ENCODE results near the gene SORT1.

The SORT1 gene

DNA sequence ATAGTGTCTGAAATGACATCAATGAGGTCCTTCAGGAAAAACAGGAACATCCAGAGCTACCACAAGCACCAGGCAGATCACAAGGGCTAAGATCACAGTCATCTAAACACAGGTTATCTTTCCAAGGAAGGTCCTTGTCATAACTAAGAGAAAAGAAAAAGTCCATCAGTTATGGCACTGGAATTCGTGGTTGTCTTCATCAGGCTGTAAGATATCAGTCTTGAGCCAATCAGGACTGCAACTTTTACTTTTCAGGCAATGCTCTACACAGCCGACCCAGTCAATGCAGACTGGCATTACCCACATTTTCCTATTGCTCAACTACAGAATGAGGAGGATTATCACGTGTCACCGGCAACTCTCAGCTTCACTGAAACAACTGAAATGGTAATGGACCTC is 26.4 kb downstream of the SORT1 start:
- no peaks in the 10 kb centered on the region for H3K27me3 ChIP-seq (ENCODE audit: control insufficient read depth, insufficient read depth, low read length)
- H3K4me1 ChIP-seq (ENCODE audit: control insufficient read depth, low read depth, low read length), result no peaks in the 10 kb centered on the region
- no peak overlapping the region for H3K9ac ChIP-seq (ENCODE audit: low read length)
- no peak overlapping the region for H3K27ac ChIP-seq (ENCODE audit: low read length)
- no peak overlapping the region for H3K4me3 ChIP-seq (ENCODE audit: low read length)
- H3K9me3 ChIP-seq (ENCODE audit: control insufficient read depth, low read depth, low read length), result no peaks in the 10 kb centered on the region
- H3K36me3 ChIP-seq (ENCODE audit: control insufficient read depth, low read depth, low read length), result no peaks in the 10 kb centered on the region

DNA sequence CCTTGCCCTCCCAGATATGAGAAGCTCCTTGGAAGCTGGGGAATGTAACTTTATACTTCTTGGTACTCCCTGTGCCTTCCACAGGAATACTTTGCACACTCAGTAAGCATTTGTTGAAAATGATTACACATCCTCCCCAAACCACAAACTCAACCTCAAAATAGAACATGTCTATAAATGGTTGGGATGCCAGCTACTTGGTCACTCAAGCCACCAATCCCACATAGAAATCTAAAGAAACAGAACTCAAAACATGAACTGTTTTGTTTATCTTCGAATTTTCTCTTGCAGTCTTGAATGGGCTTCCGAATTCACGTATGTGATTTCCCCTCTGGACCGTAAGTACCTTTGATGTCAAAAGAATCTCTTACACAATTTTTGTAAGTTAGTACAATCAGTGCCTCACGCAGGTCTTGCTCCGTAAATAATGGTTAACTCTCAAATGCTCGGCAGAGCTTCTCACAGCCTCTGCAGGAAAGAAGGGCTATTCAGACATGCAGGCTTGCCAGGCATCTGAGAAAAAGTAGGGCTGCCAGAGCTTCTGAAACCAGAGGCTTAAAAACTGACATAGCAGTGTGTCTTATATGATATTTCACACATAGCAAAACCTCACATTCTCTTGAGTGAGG is 26.9 kb downstream of the SORT1 start:
- Histone ChIP-seq H3K27ac (ENCODE audit: low read length) (no peak overlapping the region), H3K27me3 (ENCODE audit: control insufficient read depth, insufficient read depth, low read length) (no peaks in the 10 kb centered on the region), H3K4me3 (ENCODE audit: low read length) (no peak overlapping the region), H3K4me1 (ENCODE audit: control insufficient read depth, low read depth, low read length) (no peaks in the 10 kb centered on the region), H3K9me3 (ENCODE audit: control insufficient read depth, low read depth, low read length) (no peaks in the 10 kb centered on the region), H3K9ac (ENCODE audit: low read length) (no peak overlapping the region), H3K36me3 (ENCODE audit: control insufficient read depth, low read depth, low read length) (no peaks in the 10 kb centered on the region)

DNA sequence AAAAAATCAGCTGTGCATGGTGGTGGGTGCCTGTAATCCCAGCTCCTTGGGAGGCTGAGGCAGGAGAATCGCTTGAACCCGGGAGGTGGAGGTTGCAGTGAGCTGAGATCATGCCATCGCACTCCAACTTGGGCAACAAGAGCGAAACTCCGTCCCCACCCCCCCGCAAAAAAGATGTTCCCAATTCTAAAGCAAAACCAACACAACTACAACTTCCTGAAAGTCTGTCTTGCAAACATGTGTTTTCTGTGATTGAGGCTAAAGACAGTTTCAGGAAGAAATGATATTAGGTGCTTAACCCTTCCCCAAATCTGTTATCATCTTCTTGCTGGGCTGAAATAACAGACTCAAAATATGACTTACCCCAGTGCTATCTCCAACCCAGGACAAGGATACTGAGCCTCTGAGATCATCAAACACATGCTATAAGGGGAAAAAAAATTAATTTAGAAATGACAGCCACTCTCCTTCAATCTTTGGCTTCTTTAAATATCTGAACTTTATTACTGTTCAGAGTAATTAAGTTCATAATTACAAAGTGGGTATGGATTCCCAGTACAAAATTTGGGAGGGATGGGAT is 28.5 kb downstream of the SORT1 start:
- Histone ChIP-seq H3K27me3 (ENCODE audit: control insufficient read depth, insufficient read depth, low read length) (no peaks in the 10 kb centered on the region), H3K9me3 (ENCODE audit: control insufficient read depth, low read depth, low read length) (no peaks in the 10 kb centered on the region), H3K4me3 (ENCODE audit: low read length) (no peak overlapping the region), H3K36me3 (ENCODE audit: control insufficient read depth, low read depth, low read length) (no peaks in the 10 kb centered on the region), H3K9ac (ENCODE audit: low read length) (no peak overlapping the region), H3K4me1 (ENCODE audit: control insufficient read depth, low read depth, low read length) (no peaks in the 10 kb centered on the region), H3K27ac (ENCODE audit: low read length) (no peak overlapping the region)

DNA sequence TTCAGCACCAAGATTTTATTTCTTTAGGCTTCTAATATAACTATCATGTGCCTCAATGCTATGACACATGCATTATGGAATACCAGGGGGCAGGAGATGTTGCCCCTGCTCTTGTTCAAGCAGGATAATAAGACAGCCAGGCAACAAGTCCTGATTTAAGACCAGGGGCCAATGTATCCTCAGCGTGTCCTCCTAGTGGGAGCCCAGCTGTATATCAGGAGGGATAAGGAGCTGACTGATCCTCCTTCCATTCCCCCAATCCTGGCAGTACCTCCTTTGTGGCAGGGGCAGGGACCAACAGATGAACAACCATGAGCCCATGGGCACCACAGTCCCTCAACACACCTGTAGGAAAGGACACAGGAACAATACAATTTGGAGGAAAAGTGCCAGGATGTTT is 29.3 kb downstream of the SORT1 start:
- Histone ChIP-seq H3K9me3 (ENCODE audit: control insufficient read depth, low read depth, low read length) (no peaks in the 10 kb centered on the region), H3K4me3 (ENCODE audit: low read length) (no peak overlapping the region), H3K4me1 (ENCODE audit: control insufficient read depth, low read depth, low read length) (no peaks in the 10 kb centered on the region), H3K27me3 (ENCODE audit: control insufficient read depth, insufficient read depth, low read length) (no peaks in the 10 kb centered on the region), H3K9ac (ENCODE audit: low read length) (no peak overlapping the region), H3K27ac (ENCODE audit: low read length) (no peak overlapping the region), H3K36me3 (ENCODE audit: control insufficient read depth, low read depth, low read length) (no peaks in the 10 kb centered on the region)

DNA sequence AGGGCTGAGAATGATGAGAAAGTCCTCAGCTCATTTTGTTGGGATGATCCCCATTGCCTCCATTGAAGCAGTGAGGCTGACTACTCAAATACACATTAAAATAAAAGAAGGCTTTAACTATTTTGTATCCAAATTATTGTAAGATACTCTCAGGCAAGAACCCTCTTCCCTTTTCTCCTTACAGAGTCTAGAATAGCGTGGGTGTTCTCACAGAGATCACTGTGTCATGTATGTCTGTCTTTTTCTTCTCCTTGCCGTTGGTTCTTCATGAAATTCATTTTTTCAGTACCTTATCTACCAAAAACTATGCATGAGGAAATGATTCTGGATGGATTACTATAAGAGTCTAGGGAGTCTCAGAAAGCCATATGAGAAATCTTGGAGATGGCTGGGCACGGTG is 30.1 kb downstream of the SORT1 start:
- H3K27ac ChIP-seq (ENCODE audit: low read length), result no peak overlapping the region
- H3K9me3 ChIP-seq (ENCODE audit: control insufficient read depth, low read depth, low read length), result no peaks in the 10 kb centered on the region
- H3K27me3 ChIP-seq (ENCODE audit: control insufficient read depth, insufficient read depth, low read length), result no peaks in the 10 kb centered on the region
- no peaks in the 10 kb centered on the region for H3K36me3 ChIP-seq (ENCODE audit: control insufficient read depth, low read depth, low read length)
- no peak overlapping the region for H3K9ac ChIP-seq (ENCODE audit: low read length)
- no peak overlapping the region for H3K4me3 ChIP-seq (ENCODE audit: low read length)
- no peaks in the 10 kb centered on the region for H3K4me1 ChIP-seq (ENCODE audit: control insufficient read depth, low read depth, low read length)

DNA sequence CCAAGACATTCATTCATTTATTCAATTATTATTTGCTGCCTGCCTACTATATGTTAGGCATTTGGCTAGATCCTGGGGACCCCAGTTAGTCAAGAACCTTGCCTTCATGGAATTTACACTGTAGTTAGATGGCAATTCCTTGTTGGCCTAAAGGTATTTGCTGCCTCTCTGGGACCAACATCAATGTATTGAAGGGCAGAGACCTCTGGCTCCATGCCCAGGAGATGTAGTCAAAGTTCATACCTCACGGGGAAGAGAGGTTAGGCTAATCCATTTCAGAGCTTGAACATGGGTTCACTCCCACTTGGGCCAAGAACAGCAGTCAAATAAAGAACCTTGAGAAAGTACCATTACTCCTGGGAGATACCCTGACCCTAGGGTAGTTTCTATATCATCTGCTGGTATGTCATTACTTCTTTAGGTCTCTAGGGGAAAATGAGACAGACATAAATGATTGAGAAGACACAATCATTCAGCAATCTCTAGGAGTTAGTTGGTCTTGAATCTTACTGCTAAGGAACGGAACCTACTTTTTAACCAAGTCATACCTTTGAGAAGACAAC is 32.0 kb downstream of the SORT1 start:
- Histone ChIP-seq H3K4me3 (ENCODE audit: low read length) (no peak overlapping the region), H3K4me1 (ENCODE audit: control insufficient read depth, low read depth, low read length) (peaks cover 6% of the 10 kb centered on the region), H3K27ac (ENCODE audit: low read length) (no peak overlapping the region), H3K9ac (ENCODE audit: low read length) (no peak overlapping the region), H3K36me3 (ENCODE audit: control insufficient read depth, low read depth, low read length) (no peaks in the 10 kb centered on the region), H3K27me3 (ENCODE audit: control insufficient read depth, insufficient read depth, low read length) (no peaks in the 10 kb centered on the region), H3K9me3 (ENCODE audit: control insufficient read depth, low read depth, low read length) (no peaks in the 10 kb centered on the region)

DNA sequence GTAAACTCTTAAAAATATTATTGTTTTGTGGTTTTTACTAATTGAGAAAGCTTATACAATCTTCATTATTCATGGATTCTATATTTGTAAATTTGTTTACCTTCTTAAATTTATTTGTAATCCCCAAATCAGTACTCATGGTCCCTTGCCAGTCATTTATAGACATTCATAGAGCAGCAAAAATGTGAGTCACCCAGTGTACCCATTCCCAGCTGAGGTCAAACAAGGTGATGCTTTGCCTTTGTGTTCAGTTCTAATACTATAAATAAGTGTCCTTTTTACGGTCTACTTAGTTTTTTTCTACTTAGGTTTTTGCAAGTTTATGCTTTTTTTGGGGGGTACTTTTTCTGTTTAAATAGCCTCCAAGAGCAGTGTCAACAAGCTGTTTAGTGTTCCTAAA is 36.1 kb downstream of the SORT1 start:
- Histone ChIP-seq H3K4me3 (ENCODE audit: low read length) (no peak overlapping the region), H3K27me3 (ENCODE audit: control insufficient read depth, insufficient read depth, low read length) (no peaks in the 10 kb centered on the region), H3K27ac (ENCODE audit: low read length) (no peak overlapping the region), H3K9me3 (ENCODE audit: control insufficient read depth, low read depth, low read length) (no peaks in the 10 kb centered on the region), H3K9ac (ENCODE audit: low read length) (no peak overlapping the region), H3K4me1 (ENCODE audit: control insufficient read depth, low read depth, low read length) (peaks cover 6% of the 10 kb centered on the region), H3K36me3 (ENCODE audit: control insufficient read depth, low read depth, low read length) (no peaks in the 10 kb centered on the region)

DNA sequence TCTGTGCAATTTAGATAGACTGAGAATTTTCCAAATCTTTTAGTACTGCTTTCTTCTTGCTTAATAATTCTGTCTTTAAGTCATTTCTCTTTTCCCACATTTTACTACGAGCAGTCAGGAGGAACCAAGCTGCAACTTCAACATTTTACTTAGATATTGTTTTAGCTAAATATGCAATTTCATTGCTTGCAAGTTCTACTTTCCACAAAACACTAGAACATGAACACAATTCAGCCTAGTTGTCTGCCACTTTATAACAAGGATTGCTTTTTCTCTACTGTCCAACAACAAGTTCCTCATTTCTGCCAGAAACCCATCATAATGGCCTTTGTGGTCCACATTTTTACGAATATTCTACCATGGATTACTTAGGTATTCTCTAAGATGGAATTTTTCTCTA is 36.6 kb downstream of the SORT1 start:
- Histone ChIP-seq H3K4me1 (ENCODE audit: control insufficient read depth, low read depth, low read length) (peaks cover 6% of the 10 kb centered on the region), H3K4me3 (ENCODE audit: low read length) (no peak overlapping the region), H3K9me3 (ENCODE audit: control insufficient read depth, low read depth, low read length) (no peaks in the 10 kb centered on the region), H3K9ac (ENCODE audit: low read length) (no peak overlapping the region), H3K27me3 (ENCODE audit: control insufficient read depth, insufficient read depth, low read length) (no peaks in the 10 kb centered on the region), H3K27ac (ENCODE audit: low read length) (no peak overlapping the region), H3K36me3 (ENCODE audit: control insufficient read depth, low read depth, low read length) (no peaks in the 10 kb centered on the region)

DNA sequence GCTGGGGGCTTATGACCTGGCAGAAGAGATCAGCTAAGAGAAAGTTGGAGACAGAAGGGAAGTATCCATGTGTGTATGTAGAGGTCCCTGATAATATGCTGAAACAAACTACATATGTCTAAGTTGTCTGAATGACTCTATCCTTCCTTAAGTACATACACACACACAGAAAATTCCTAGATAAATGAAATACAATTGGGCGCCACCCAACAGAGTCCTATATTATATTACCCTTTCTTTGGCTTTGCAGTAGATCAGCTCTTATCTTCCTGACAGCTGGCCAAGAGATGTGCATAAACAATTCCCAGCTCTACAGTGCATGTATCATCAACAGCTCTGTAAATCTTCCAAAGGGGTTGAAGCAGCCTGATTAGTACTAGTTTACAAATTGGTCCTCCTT is 40.1 kb downstream of the SORT1 start:
- Histone ChIP-seq H3K36me3 (ENCODE audit: control insufficient read depth, low read depth, low read length) (peaks cover 5% of the 10 kb centered on the region), H3K4me3 (ENCODE audit: low read length) (no peak overlapping the region)

DNA sequence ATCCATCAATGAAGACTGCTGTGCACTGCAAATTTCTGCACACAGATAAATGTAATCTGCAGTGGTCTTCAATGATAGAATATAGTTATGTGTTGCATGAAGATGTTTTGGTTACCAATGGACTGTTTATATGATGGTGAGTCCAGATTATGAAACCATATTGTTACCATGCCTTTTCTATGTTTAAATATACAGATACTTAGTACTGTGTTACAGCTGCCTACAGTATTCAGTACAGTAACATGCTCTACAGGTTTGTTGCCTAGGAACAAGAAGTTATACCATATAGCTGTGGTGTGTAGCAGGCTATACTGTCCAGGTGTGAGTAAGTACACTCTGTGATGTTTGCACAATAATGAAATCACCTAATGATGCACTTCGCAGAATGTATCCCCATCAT is 40.8 kb downstream of the SORT1 start:
- Histone ChIP-seq H3K9me3 (ENCODE audit: control insufficient read depth, low read depth, low read length) (no peaks in the 10 kb centered on the region), H3K36me3 (ENCODE audit: control insufficient read depth, low read depth, low read length) (peaks cover 5% of the 10 kb centered on the region), H3K4me3 (ENCODE audit: low read length) (no peak overlapping the region), H3K9ac (ENCODE audit: low read length) (no peak overlapping the region), H3K27me3 (ENCODE audit: control insufficient read depth, insufficient read depth, low read length) (no peaks in the 10 kb centered on the region), H3K4me1 (ENCODE audit: control insufficient read depth, low read depth, low read length) (peaks cover 6% of the 10 kb centered on the region), H3K27ac (ENCODE audit: low read length) (no peak overlapping the region)

More for the DNA sequence above, 40.1 kb downstream of the SORT1 start:
- Histone ChIP-seq H3K4me1 (ENCODE audit: control insufficient read depth, low read depth, low read length) (peaks cover 6% of the 10 kb centered on the region), H3K27ac (ENCODE audit: low read length) (no peak overlapping the region), H3K27me3 (ENCODE audit: control insufficient read depth, insufficient read depth, low read length) (no peaks in the 10 kb centered on the region), H3K9me3 (ENCODE audit: control insufficient read depth, low read depth, low read length) (no peaks in the 10 kb centered on the region), H3K9ac (ENCODE audit: low read length) (no peak overlapping the region)

DNA sequence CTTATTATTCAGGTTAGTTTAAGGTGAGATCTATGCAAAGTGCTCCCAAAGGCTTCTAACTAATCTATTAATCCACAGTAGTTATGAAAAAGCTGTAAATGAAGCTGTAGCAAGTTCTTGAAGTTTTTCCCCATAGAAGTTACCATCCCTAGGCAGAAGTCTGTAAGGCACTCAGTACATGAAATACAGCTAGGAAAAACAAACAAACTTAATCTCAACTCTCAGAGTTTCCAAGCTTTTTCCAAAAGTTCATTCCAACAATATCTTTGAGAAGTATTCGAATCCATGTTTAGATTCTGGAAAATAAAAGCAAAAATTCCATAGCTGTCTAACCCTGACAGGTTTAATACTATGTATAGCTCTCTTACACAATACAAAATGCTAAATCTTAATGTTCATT is 41.2 kb downstream of the SORT1 start:
- Histone ChIP-seq H3K36me3 (ENCODE audit: control insufficient read depth, low read depth, low read length) (peaks cover 5% of the 10 kb centered on the region), H3K9ac (ENCODE audit: low read length) (no peak overlapping the region), H3K27ac (ENCODE audit: low read length) (no peak overlapping the region), H3K4me1 (ENCODE audit: control insufficient read depth, low read depth, low read length) (peaks cover 6% of the 10 kb centered on the region), H3K4me3 (ENCODE audit: low read length) (no peak overlapping the region), H3K27me3 (ENCODE audit: control insufficient read depth, insufficient read depth, low read length) (no peaks in the 10 kb centered on the region), H3K9me3 (ENCODE audit: control insufficient read depth, low read depth, low read length) (no peaks in the 10 kb centered on the region)

DNA sequence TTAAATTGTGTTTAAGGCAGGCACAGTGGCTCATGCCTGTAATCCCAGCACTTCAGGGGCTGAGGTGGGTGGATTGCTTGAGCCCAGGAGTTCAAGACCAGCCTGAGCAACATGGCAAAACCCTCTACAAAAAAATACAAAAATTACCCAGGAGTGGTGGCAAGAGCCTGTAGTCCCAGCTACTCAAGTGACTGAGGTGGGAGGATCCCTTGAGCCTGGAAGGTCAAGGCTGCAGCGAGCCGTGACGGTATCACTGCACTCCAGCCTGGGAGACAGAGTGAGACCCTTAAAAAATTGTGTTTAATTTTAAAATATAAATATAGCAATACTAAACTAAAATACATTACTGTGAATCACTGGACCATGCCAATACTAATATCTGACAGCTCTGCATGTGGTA is 42.8 kb downstream of the SORT1 start:
- Histone ChIP-seq H3K9ac (ENCODE audit: low read length) (no peak overlapping the region), H3K27ac (ENCODE audit: low read length) (no peak overlapping the region), H3K9me3 (ENCODE audit: control insufficient read depth, low read depth, low read length) (no peaks in the 10 kb centered on the region), H3K27me3 (ENCODE audit: control insufficient read depth, insufficient read depth, low read length) (no peaks in the 10 kb centered on the region), H3K4me1 (ENCODE audit: control insufficient read depth, low read depth, low read length) (no peaks in the 10 kb centered on the region), H3K4me3 (ENCODE audit: low read length) (no peak overlapping the region), H3K36me3 (ENCODE audit: control insufficient read depth, low read depth, low read length) (peaks cover 16% of the 10 kb centered on the region)
